Gastrocnemius medialis (tissue), 4 donors: ENCODE results near the gene LNX2. TPM values are rescaled to one million over a fixed set of nuclear protein-coding genes. Genes with fewer than 3 reads are reported as not detected.

Experiments used
- ATAC-seq, 2 donors: fragments of 150-250 bp; one replicate each; pipeline ENCODE4 v1.9.1; 2016
- DNase-seq, 2 donors: peaks; one replicate each; pipeline ENCODE4 v3.0.0-alpha.2; 2019
- H3K27ac ChIP-seq, 4 donors: fragments of 200-600 bp; sonication (generic); 1 replicate in 1 of 4; 2 replicates in 3 of 4; pipeline ENCODE4 v1.5.1; 2016 to 2018; ENCODE audit warnings: mild to moderate bottlenecking in 2 of 4, moderate library complexity in 1 of 4
- H3K27me3 ChIP-seq, 3 donors: fragments of 200-600 bp; sonication (generic) in 2 of 3; 1 replicate in 1 of 3; 2 replicates in 2 of 3; pipeline versions ENCODE4 v1.5.1 to v1.6.0; 2016 to 2019; ENCODE audit warnings: mild to moderate bottlenecking in 1 of 3, moderate library complexity in 1 of 3
- H3K36me3 ChIP-seq, 2 donors: fragments of 200-600 bp; sonication (generic) in 1 of 2; one replicate each; pipeline ENCODE4 v1.5.1; 2017 to 2018
- H3K4me1 ChIP-seq, 2 donors: fragments of 200-600 bp; sonication (generic) in 1 of 2; one replicate each; pipeline ENCODE4 v1.5.1; 2016 to 2017; ENCODE audit warnings: mild to moderate bottlenecking in 2 of 2
- H3K4me3 ChIP-seq, 4 donors: fragments of 200-600 bp; sonication (generic) in 3 of 4; 1 replicate in 1 of 4; 2 replicates in 3 of 4; pipeline ENCODE4 v1.5.1; 2016 to 2019; ENCODE audit warnings: mild to moderate bottlenecking in 2 of 4
- H3K9me3 ChIP-seq, 3 donors: fragments of 200-600 bp; sonication (generic) in 2 of 3; 1 replicate in 1 of 3; 2 replicates in 2 of 3; pipeline ENCODE4 v1.5.1; 2016 to 2019
- POLR2A ChIP-seq, 2 donors: fragments of 450-650 bp; IDR thresholded peaks; one replicate each; pipeline ENCODE4 v1.6.1; 2017; ENCODE audit warnings: antibody characterized with exemption in 2 of 2, mild to moderate bottlenecking in 2 of 2, moderate library complexity in 2 of 2
- in situ Hi-C, 4 donors: fragments of 200-750 bp; cut with MboI; loops; one replicate each; pipeline versions ENCODE4 v1.15.0 to v1.8.0; 2017; ENCODE audit warnings: low sequenced_read_pairs in 4 of 4
- intact Hi-C: fragments of 100-400 bp; cut with DNase I; formaldehyde crosslinking; loops from one replicate; pipeline ENCODE4 v1.15.1; 2023; ENCODE audit warnings: low total_unique reads
- total RNA-seq, 4 donors: library from RNA; depleted of rRNA; stranded (reverse); fragments of >200 nt; gene quantifications; one replicate each; pipeline versions ENCODE4 v1.1.0 to v1.2.3, GENCODE V29; 2016
- TF ChIP-seq, protein P1 (sequence below), 5 experiments: fragments of 450-650 bp in 3 of 5; fragments of 200-600 bp in 2 of 5; sonication (generic) in 2 of 5; IDR thresholded peaks in 4 of 5; conservative IDR thresholded peaks in 1 of 5; 1 replicate in 4 of 5; 2 replicates in 1 of 5; pipeline ENCODE4 v1.5.1; 2016 to 2019; ENCODE audit warnings: antibody characterized with exemption in 5 of 5, mild to moderate bottlenecking in 3 of 5, moderate library complexity in 3 of 5

LNX2 gene
- total RNA-seq, 4 donors from 2014 or later, result 5.0 to 7.1 (median 6.2) TPM

- ATAC-seq, result no peak
- no peaks in the 10 kb centered on the region for H3K27me3 ChIP-seq
- no peaks in the 10 kb centered on the region for H3K36me3 ChIP-seq
- DNase-seq, result no peak
- H3K27ac ChIP-seq, result no peak overlapping the region
- intact Hi-C loops (no loop called here), in situ Hi-C loops (loop anchor here in 1 of 4 donors (25.0 kb wide), 1 partner anchor 477 kb away; the partner anchor contains the start of gene URAD)
- no peaks in the 10 kb centered on the region for H3K9me3 ChIP-seq
- no peak overlapping the region for H3K4me3 ChIP-seq
- TF ChIP-seq, protein P1, sequence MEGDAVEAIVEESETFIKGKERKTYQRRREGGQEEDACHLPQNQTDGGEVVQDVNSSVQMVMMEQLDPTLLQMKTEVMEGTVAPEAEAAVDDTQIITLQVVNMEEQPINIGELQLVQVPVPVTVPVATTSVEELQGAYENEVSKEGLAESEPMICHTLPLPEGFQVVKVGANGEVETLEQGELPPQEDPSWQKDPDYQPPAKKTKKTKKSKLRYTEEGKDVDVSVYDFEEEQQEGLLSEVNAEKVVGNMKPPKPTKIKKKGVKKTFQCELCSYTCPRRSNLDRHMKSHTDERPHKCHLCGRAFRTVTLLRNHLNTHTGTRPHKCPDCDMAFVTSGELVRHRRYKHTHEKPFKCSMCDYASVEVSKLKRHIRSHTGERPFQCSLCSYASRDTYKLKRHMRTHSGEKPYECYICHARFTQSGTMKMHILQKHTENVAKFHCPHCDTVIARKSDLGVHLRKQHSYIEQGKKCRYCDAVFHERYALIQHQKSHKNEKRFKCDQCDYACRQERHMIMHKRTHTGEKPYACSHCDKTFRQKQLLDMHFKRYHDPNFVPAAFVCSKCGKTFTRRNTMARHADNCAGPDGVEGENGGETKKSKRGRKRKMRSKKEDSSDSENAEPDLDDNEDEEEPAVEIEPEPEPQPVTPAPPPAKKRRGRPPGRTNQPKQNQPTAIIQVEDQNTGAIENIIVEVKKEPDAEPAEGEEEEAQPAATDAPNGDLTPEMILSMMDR (IDR thresholded peaks at IDR 0.05 in 4 of 5, conservative IDR thresholded peaks at IDR 0.05 in 1 of 5), result no peak
- no peak for TF ChIP-seq POLR2A (IDR thresholded peaks at IDR 0.05)
- no peaks in the 10 kb centered on the region for H3K4me1 ChIP-seq
Measured at GRCh38 chr13:27510082-27510481, 110.2 kb downstream of the LNX2 start.

GRCh38 chr13:27508802-27509201 is 111.5 kb downstream of the LNX2 start:
- no peaks in the 10 kb centered on the region for H3K4me1 ChIP-seq
- ATAC-seq, result no peak
- no peaks in the 10 kb centered on the region for H3K9me3 ChIP-seq
- DNase-seq, result no peak
- in situ Hi-C loops (loop anchor here in 1 of 4 donors (25.0 kb wide), 1 partner anchor 478 kb away; the partner anchor contains the start of gene URAD), intact Hi-C loops (no loop called here)
- no peak for TF ChIP-seq POLR2A (IDR thresholded peaks at IDR 0.05)
- TF ChIP-seq, protein P1 (IDR thresholded peaks at IDR 0.05 in 4 of 5, conservative IDR thresholded peaks at IDR 0.05 in 1 of 5), result no peak
- H3K27ac ChIP-seq, result no peak overlapping the region
- H3K36me3 ChIP-seq, result no peaks in the 10 kb centered on the region
- no peak overlapping the region for H3K4me3 ChIP-seq
- no peaks in the 10 kb centered on the region for H3K27me3 ChIP-seq

GRCh38 chr13:27505792-27506191 is 114.5 kb downstream of the LNX2 start:
- intact Hi-C loops (no loop called here), in situ Hi-C loops (loop anchor here in 1 of 4 donors (25.0 kb wide), 1 partner anchor 482 kb away; the partner anchor contains the start of gene URAD)
- DNase-seq, result no peak
- Histone ChIP-seq H3K4me1 (no peaks in the 10 kb centered on the region), H3K36me3 (no peaks in the 10 kb centered on the region), H3K27ac (no peak overlapping the region), H3K4me3 (no peak overlapping the region), H3K27me3 (peaks cover 0 to 2% (median 0%) of the 10 kb centered on the region in 3 donors), H3K9me3 (no peaks in the 10 kb centered on the region)
- ATAC-seq, result no peak
- TF ChIP-seq POLR2A (IDR thresholded peaks at IDR 0.05), result no peak
- TF ChIP-seq, protein P1 (IDR thresholded peaks at IDR 0.05 in 4 of 5, conservative IDR thresholded peaks at IDR 0.05 in 1 of 5), result no peak

GRCh38 chr13:27504868-27505194 is 115.5 kb downstream of the LNX2 start:
- Histone ChIP-seq H3K27me3 (peaks cover 0 to 2% (median 0%) of the 10 kb centered on the region in 3 donors), H3K4me1 (no peaks in the 10 kb centered on the region), H3K27ac (no peak overlapping the region), H3K36me3 (no peaks in the 10 kb centered on the region), H3K4me3 (no peak overlapping the region), H3K9me3 (no peaks in the 10 kb centered on the region)
- ATAC-seq, result no peak
- no peak for DNase-seq
- TF ChIP-seq POLR2A (IDR thresholded peaks at IDR 0.05), result no peak
- TF ChIP-seq, protein P1 (IDR thresholded peaks at IDR 0.05 in 4 of 5, conservative IDR thresholded peaks at IDR 0.05 in 1 of 5), result no peak
- in situ Hi-C loops, result loop anchor here in 1 of 4 donors (25.0 kb wide), 1 partner anchor 482 kb away; the partner anchor contains the start of gene URAD
- intact Hi-C loops, result no loop called here
